Smooth muscle cell (in vitro differentiated cells): ENCODE data around the gene SH3BP5. TPM values are rescaled to one million over a fixed set of nuclear protein-coding genes. Genes with fewer than 3 reads are reported as not detected.

ENCODE experiments used
- DNase-seq: peaks from one replicate; lab custom pipeline; 2025; ENCODE audit not compliant: unreplicated experiment; lab: John Stamatoyannopoulos, UW
- H2AFZ ChIP-seq: fragments of 200-600 bp; sonication (generic); 2 replicates; pipeline ENCODE4 v1.6.0; 2016; ENCODE audit warnings: antibody characterized with exemption, low read depth, mild to moderate bottlenecking
- H3F3A ChIP-seq: fragments of 200-600 bp; sonication (generic); 2 replicates; pipeline ENCODE4 v1.6.0; 2017; ENCODE audit warnings: antibody characterized with exemption, low read depth
- H3K27ac ChIP-seq: fragments of 200-600 bp; sonication (generic); 2 replicates; pipeline ENCODE4 v1.5.1; 2016; ENCODE audit warnings: low read depth, mild to moderate bottlenecking
- H3K27me3 ChIP-seq: fragments of 200-600 bp; sonication (generic); 2 replicates; pipeline ENCODE4 v1.6.1; 2016; ENCODE audit warnings: low read depth, mild to moderate bottlenecking
- H3K36me3 ChIP-seq: fragments of 200-600 bp; sonication (generic); 2 replicates; pipeline ENCODE4 v1.5.1; 2016; ENCODE audit warnings: low read depth
- H3K4me1 ChIP-seq: fragments of 200-600 bp; sonication (generic); 2 replicates; pipeline ENCODE4 v1.5.1; 2016; ENCODE audit warnings: low read depth
- H3K4me2 ChIP-seq: fragments of 200-600 bp; sonication (generic); 2 replicates; pipeline ENCODE4 v1.6.0; 2016; ENCODE audit warnings: mild to moderate bottlenecking
- H3K4me3 ChIP-seq: fragments of 200-600 bp; sonication (generic); 2 replicates; pipeline ENCODE4 v1.5.1; 2016; ENCODE audit warnings: mild to moderate bottlenecking
- H3K79me2 ChIP-seq: fragments of 200-600 bp; sonication (generic); 2 replicates; pipeline ENCODE4 v1.6.0; 2016; ENCODE audit warnings: low read depth, mild to moderate bottlenecking
- H3K9ac ChIP-seq: fragments of 200-600 bp; sonication (generic); 2 replicates; pipeline ENCODE4 v1.6.0; 2016; ENCODE audit warnings: low read depth
- H3K9me3 ChIP-seq: fragments of 200-600 bp; sonication (generic); replicated peaks from 2 replicates; pipeline ENCODE4 v1.5.1; 2016; ENCODE audit warnings: low read depth
- H4K20me1 ChIP-seq: fragments of 200-600 bp; sonication (generic); 2 replicates; pipeline ENCODE4 v1.6.0; 2016; ENCODE audit warnings: low read depth
- CTCF ChIP-seq: fragments of 200-600 bp; sonication (generic); IDR thresholded peaks from 2 replicates; pipeline ENCODE4 v1.5.1; 2017; ENCODE audit warnings: borderline replicate concordance, mild to moderate bottlenecking, antibody characterized with exemption; ENCODE audit not compliant: insufficient read depth, poor library complexity, severe bottlenecking
- WGBS: methylation state at CpG from one replicate; pipeline ENCODE4 v1.1.7; 2016; ENCODE audit warnings: low lambda C conversion rate; 5-methylcytosine and 5-hydroxymethylcytosine counted together
- polyA plus RNA-seq: library from polyadenylated mRNA; unstranded; fragments of >200 nt; fragmentation: Nextera tagmentation; extraction: Ambion mirVana; gene quantifications from 2 replicates; pipeline ENCODE4 v1.2.1, GENCODE V29; 2016
- total RNA-seq: library from RNA; depleted of rRNA; stranded (reverse); fragments of >200 nt; gene quantifications from 2 replicates; pipeline ENCODE4 v1.2.3, GENCODE V29; 2014

SH3BP5 gene
- total and polyA plus RNA-seq, 2 experiments from 2014 or later = 10.7 to 12.7 TPM

- Histone ChIP-seq H3K4me2 (no peak overlapping the region), H3K36me3 (no peaks in the 10 kb centered on the region), H4K20me1 (no peaks in the 10 kb centered on the region), H3K4me1 (no peaks in the 10 kb centered on the region), H3K79me2 (no peaks in the 10 kb centered on the region), H3K27me3 (no peaks in the 10 kb centered on the region), H3K4me3 (no peak overlapping the region), H3K9me3 (no peaks in the 10 kb centered on the region), H2AFZ (no peak overlapping the region), H3F3A (peaks cover 3% of the 10 kb centered on the region), H3K27ac (no peak overlapping the region), H3K9ac (no peak overlapping the region)
- no peak for TF ChIP-seq CTCF
- no peak for DNase-seq
- 87% methylated on average over 3 of the region's 3 CpGs for WGBS
These were observed 15.3 kb upstream of the SH3BP5 start for GRCh38 chr3:15347737-15348110.

GRCh38 chr3:15347063-15347736 is 14.8 kb upstream of the SH3BP5 start:
- H3K4me2 ChIP-seq = no peak overlapping the region
- H2AFZ ChIP-seq = no peak overlapping the region
- no peaks in the 10 kb centered on the region for H3K27me3 ChIP-seq
- no peaks in the 10 kb centered on the region for H4K20me1 ChIP-seq
- no peak overlapping the region for H3K27ac ChIP-seq
- no peak overlapping the region for H3K4me3 ChIP-seq
- peaks cover 3% of the 10 kb centered on the region for H3F3A ChIP-seq
- no peak for TF ChIP-seq CTCF
- H3K4me1 ChIP-seq = no peaks in the 10 kb centered on the region
- no peaks in the 10 kb centered on the region for H3K79me2 ChIP-seq
- 95% methylated on average over 7 of the region's 7 CpGs for WGBS
- H3K9ac ChIP-seq = no peak overlapping the region
- no peaks in the 10 kb centered on the region for H3K36me3 ChIP-seq
- no peaks in the 10 kb centered on the region for H3K9me3 ChIP-seq
- DNase-seq = no peak

DNA sequence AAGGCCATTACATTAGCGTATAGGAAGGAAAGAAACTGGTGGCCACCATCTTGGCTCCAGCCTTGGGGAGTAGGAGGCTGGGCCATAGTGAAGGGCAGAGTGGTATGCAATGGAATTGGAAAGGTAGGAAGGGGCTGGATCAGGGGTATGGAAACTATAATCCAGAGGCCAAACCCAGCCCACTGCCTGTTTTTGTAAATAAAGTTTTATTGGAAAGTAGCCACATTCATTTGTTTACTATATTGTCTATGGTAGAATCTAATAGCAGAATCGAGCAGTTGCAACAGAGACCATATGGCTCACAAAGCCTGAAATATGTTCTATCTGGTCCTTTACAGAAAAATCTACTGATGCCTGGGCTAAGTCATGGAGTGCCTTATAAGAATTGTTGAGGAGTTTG is 14.1 kb upstream of the SH3BP5 start:
- H3K36me3 ChIP-seq = no peaks in the 10 kb centered on the region
- no peaks in the 10 kb centered on the region for H3K9me3 ChIP-seq
- no peak for DNase-seq
- no peak overlapping the region for H3K9ac ChIP-seq
- WGBS = 97% methylated on average over 2 of the region's 2 CpGs
- H3K4me2 ChIP-seq = no peak overlapping the region
- no peak overlapping the region for H3K27ac ChIP-seq
- H3K4me3 ChIP-seq = no peak overlapping the region
- H3K79me2 ChIP-seq = no peaks in the 10 kb centered on the region
- peaks cover 3% of the 10 kb centered on the region for H3F3A ChIP-seq
- H2AFZ ChIP-seq = no peak overlapping the region
- no peak for TF ChIP-seq CTCF
- H3K27me3 ChIP-seq = no peaks in the 10 kb centered on the region
- H4K20me1 ChIP-seq = no peaks in the 10 kb centered on the region
- H3K4me1 ChIP-seq = no peaks in the 10 kb centered on the region

GRCh38 chr3:15345608-15346137 is 13.3 kb upstream of the SH3BP5 start:
- H2AFZ ChIP-seq = no peak overlapping the region
- no peaks in the 10 kb centered on the region for H3K4me1 ChIP-seq
- no peak overlapping the region for H3K9ac ChIP-seq
- no peak for DNase-seq
- no peak overlapping the region for H3K4me2 ChIP-seq
- 93% methylated on average over 4 of the region's 4 CpGs for WGBS
- no peak for TF ChIP-seq CTCF
- H3K27me3 ChIP-seq = no peaks in the 10 kb centered on the region
- H3K79me2 ChIP-seq = no peaks in the 10 kb centered on the region
- H3K27ac ChIP-seq = no peak overlapping the region
- H4K20me1 ChIP-seq = no peaks in the 10 kb centered on the region
- H3K36me3 ChIP-seq = no peaks in the 10 kb centered on the region
- H3K9me3 ChIP-seq = no peaks in the 10 kb centered on the region
- H3F3A ChIP-seq = peaks cover 3% of the 10 kb centered on the region
- no peak overlapping the region for H3K4me3 ChIP-seq
